Epithelial cell of proximal tubule (primary cell): ENCODE data around the gene CAMTA2. TPM values are rescaled to one million over a fixed set of nuclear protein-coding genes. Genes with fewer than 3 reads are reported as not detected.
A peak's percentile ranks its signal among the peaks of the same experiment; 100 is the strongest.

Experiments
- DNase-seq: peaks from one replicate; pipeline ENCODE4 v3.0.0-alpha.2; 2011; ENCODE audit warnings: low read depth
- H3K4me3 ChIP-seq: 2 replicates; pipeline ENCODE4 v1.5.1; 2011; ENCODE audit warnings: low read depth, mild to moderate bottlenecking, low read length
- total RNA-seq: library from RNA; depleted of rRNA; stranded (reverse); fragments of >200 nt; gene quantifications from 2 replicates; pipeline ENCODE4 v1.2.3, GENCODE V29; 2015
- TF ChIP-seq, protein P1 (sequence below): conservative IDR thresholded peaks from 2 replicates; pipeline ENCODE4 v1.5.1; 2012; ENCODE audit warnings: low read depth, mild to moderate bottlenecking, low read length

CAMTA2 gene
- total RNA-seq, 1 donor from 2014 or later = 16.7 TPM

DNA sequence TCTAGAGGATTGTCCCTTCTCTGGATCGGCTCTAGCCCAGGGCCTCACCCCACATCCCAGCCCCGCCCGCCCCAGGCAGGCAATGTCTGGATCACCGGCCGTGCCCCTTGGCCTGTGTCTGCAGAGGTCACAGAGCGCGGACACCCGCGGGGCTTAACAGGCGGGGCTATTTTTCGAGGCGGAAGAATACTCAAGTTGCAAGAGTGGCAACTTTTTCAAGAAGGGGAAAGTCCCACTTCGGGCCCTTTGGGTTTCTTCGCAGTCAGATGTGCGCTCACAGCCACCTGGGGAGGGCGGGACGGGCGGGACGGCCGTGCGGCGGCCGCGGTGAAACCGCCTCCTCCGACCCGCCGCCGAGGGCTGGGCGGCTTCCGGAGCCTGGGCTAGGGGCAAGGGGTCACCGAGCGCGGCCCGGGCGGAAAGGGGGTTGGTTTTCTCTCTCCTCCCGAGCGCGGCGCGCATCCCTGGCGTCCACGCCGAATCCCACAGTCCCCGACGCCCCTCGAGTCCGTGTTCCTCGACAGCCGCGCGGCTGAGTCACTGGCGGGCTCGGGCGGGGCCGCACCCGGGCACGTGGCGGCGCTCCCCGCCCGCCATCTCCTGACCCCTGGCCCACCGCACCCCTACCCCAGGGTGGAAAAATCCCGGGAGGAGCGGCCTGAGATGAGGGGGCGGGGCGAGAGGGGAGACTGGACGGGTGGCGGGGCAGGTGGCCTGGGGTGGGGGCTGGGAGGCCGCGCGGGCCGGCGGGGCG is 38.0 kb downstream of the CAMTA2 start:
- H3K4me3 ChIP-seq = peak overlapping the region; percentile 96
- peak; percentile 41 for DNase-seq
- TF ChIP-seq, protein P1, sequence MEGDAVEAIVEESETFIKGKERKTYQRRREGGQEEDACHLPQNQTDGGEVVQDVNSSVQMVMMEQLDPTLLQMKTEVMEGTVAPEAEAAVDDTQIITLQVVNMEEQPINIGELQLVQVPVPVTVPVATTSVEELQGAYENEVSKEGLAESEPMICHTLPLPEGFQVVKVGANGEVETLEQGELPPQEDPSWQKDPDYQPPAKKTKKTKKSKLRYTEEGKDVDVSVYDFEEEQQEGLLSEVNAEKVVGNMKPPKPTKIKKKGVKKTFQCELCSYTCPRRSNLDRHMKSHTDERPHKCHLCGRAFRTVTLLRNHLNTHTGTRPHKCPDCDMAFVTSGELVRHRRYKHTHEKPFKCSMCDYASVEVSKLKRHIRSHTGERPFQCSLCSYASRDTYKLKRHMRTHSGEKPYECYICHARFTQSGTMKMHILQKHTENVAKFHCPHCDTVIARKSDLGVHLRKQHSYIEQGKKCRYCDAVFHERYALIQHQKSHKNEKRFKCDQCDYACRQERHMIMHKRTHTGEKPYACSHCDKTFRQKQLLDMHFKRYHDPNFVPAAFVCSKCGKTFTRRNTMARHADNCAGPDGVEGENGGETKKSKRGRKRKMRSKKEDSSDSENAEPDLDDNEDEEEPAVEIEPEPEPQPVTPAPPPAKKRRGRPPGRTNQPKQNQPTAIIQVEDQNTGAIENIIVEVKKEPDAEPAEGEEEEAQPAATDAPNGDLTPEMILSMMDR = no peak

DNA sequence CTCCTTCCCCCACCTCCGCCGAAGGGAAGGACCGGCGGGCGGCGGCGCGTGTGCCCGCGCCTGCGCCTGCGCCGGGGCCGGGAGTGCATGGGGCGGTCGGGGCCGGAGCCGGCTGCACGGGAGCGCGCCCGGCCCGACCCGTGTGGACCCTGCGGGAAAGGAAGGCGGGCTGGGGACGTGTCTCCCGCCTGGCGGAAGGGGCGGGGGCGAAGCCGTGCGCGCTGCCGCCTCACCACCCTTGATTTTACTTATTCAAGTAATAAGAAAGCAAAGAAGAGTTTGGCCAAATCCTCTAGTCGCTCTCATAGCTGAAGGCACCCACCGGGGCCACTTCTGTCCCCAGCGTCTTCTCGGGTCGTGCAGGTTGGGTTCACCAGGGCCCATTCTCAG is 38.5 kb downstream of the CAMTA2 start:
- DNase-seq = no peak
- peak overlapping the region; percentile 96 for H3K4me3 ChIP-seq
- TF ChIP-seq, protein P1 = no peak

DNA sequence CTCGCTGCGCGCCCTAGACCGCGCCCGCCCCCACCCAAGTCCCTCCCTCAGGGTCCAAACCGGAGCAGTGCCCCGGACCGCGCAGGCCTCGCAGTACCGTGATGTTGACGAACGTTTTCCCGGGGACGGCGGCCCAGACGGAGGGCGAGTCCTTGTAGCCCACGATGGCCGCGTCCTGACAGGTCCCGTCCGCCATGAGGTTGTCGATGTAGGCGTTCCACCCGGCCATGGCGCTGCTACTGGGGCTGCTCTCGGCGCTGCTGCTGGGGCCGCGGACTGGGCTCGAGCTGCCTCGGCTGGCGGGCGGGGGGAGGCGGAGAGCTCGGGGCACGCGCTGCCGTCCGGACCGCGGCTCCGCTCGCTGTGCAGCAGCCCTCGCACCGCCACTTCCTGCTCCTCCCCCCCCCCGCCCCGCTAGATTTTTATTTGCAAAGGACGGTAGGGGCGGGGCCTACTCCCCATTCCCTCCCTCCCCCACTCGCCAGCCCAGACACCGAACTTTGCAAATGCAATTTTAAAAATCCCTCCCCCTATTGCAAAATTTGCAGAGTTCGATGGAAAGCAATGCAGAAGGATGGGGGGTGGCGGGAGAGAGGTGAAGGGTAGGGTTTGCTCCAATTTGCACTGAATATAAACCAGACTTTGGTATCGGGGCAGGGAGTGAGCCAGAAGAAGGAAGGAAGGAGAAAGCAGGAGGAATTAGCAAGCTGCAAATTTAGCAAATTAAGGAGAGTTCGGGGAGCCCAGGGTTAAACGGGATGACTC is 39.1 kb downstream of the CAMTA2 start, which contains the start of gene PFN1:
PFN1 (minus strand) TSS at position 365 of the 765 bp plus-strand sequence; CDS start at position 229, 136 bp downstream.
- H3K4me3 ChIP-seq = peak within 1 kb of the TSS; percentile 96
- TF ChIP-seq, protein P1 = no peak
- DNase-seq = peak; percentile 48

DNA sequence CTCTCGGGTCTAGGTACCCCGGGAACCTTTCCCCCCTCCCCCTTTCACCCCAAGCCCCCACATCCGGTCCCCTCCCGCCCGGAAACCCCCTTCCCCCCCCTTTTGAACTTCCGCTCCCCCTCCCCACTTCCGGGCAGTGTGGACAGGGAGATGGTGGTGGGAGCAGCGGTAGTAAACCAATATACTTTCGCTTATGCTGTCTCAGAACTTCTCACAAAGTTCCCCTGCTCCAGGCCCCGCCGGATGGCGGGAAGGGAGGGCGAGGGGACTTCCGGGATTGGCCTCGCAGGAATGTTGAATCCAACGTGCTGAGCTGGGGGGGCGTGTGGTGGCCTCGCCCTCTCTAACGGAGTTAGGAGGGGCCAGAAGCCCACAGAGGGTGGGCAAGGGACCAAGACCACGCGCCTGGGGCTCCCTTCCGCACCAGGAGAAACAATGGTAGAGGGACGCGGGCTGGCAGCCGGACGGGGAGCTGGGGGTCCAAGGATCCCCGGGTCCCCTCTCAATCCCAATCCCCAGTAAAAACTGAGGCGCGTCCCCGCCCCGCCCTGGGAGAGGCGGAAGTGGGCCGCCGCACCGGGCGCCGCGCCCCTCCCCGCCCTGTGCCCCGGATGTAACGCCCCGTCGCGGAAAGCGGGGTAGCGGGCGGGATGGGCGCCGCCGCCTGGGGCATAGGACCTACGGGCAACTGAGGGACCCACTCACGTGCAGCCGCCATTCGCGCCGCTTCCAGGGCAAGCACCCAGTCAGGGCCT is 39.9 kb downstream of the CAMTA2 start:
- TF ChIP-seq, protein P1 = no peak
- DNase-seq = no peak
- H3K4me3 ChIP-seq = peak overlapping the region; percentile 96

DNA sequence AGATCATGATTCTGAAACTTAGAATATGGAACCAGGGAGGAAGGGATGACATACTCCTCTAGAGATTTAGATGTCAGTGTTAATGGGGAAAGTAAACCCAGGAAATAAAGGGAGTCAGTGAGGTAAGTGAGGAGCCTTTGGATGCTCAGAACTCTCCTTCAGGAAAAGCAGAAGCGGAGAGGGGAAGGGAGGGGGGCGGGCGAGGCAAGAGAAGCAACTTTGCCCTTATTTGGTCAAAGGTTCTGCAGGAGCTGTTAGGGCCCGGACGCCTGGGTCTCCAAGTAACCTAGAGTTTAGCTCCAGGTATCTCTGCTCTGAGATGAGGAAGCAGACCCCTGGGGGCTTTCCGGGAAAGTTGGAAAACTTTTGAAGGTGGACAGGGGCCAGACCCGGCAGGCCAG is 40.5 kb downstream of the CAMTA2 start:
- H3K4me3 ChIP-seq = peak overlapping the region; percentile 96
- no peak for DNase-seq
- TF ChIP-seq, protein P1 = no peak

DNA sequence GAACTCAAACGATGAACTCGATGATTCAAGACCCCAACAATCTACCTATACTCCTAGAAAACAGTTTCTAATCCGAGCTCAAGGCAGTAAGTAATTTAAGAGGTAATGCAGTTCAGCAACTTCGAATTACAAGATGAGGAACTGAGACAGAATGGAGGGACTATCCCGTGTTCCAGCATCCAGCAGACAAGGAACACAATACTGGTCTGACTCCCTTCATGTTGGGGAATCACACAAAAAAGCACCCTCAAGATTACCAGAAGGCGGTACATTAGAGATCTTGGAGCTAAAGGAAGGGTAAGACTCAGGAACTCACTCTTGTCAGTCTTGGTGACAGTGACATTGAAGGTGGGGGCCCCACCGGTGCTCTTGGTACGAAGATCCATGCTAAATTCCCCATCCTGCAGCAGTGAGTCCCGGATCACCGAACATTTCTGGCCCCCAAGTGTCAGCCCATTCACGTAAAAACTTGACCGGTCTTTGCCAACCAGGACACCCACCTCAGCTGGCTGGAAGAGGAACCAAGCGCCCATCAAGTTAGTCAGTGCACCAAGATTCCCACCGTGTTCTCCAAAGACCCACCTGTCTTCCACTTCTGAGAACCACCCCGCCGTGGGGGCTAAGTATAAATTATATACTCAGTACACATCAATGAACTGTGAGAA is 41.0 kb downstream of the CAMTA2 start:
- peak overlapping the region; percentile 96 for H3K4me3 ChIP-seq
- DNase-seq = no peak
- TF ChIP-seq, protein P1 = no peak
